Fibroblast of villous mesenchyme (primary cell): Measurements from ENCODE around the gene CMIP. TPM values are rescaled to one million over a fixed set of nuclear protein-coding genes. Genes with fewer than 3 reads are reported as not detected.

Experiments used
- DNase-seq: peaks from one replicate; pipeline ENCODE4 v3.0.0-alpha.2; 2010; ENCODE audit warnings: low read depth
- H3K4me3 ChIP-seq: 2 replicates; pipeline ENCODE4 v1.5.1; 2011; ENCODE audit warnings: low read depth, mild to moderate bottlenecking, low read length
- CTCF ChIP-seq: IDR thresholded peaks from 2 replicates; pipeline ENCODE4 v1.5.1; 2012; ENCODE audit warnings: low read depth, mild to moderate bottlenecking, low read length; ENCODE audit not compliant: insufficient read depth
- total RNA-seq: library from RNA; depleted of rRNA; stranded (reverse); fragments of >200 nt; gene quantifications from 2 replicates; pipeline ENCODE4 v1.2.3, GENCODE V29; 2012

CMIP gene
- total RNA-seq, 1 donor = 7.8 TPM

DNA sequence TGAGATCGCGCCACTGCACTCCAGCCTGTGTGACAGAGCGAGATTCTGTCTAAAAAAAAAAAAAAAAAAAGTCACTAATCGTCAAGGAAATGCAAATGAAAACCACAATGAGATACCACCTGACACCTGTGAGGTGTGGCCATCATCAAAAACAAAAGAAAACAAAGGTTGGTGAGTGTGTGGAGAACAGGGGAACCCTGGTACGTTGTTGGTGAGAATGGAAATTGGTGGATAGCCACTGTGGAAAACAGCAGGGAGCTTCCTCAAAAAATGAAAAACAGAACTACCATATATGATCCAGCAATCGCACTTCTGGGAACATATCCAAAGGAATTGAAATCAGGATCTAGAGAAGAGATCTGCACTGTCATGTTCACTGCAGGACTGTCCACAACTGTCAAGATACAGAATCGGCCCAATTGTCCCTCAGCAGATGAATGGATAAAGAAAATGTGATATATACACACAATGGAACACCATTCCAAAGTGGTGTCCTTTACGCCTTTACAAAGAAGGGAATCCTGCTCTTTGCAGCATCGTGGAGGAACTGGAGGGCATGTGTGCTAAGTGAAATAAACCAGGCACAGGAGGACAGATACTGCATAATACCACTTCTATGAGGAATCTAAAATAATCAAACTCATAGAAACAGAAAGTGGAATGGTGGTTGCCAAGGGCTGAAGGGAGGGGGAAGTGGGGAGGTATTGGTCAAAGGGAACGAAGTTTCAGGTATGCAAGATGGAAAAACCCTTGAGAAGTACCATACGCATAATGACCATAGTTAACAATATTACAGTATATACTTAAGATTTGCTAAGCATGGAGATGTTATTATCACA lies 271.0 kb downstream of the CMIP start:
- peak; percentile 61 for DNase-seq
- TF ChIP-seq CTCF = no peak
- no peak overlapping the region for H3K4me3 ChIP-seq

GRCh38 chr16:81716478-81717225 lies 272.0 kb downstream of the CMIP start:
- no peak for DNase-seq
- TF ChIP-seq CTCF = no peak
- H3K4me3 ChIP-seq = no peak overlapping the region

GRCh38 chr16:81717662-81718189 lies 273.1 kb downstream of the CMIP start:
- no peak overlapping the region for H3K4me3 ChIP-seq
- no peak for TF ChIP-seq CTCF
- no peak for DNase-seq

- DNase-seq = no peak
- no peak overlapping the region for H3K4me3 ChIP-seq
- TF ChIP-seq CTCF = no peak
These were observed 274.0 kb downstream of the CMIP start for GRCh38 chr16:81718637-81719036.

GRCh38 chr16:81719993-81720392 lies 275.4 kb downstream of the CMIP start:
- DNase-seq = no peak
- TF ChIP-seq CTCF = no peak
- H3K4me3 ChIP-seq = no peak overlapping the region

DNA sequence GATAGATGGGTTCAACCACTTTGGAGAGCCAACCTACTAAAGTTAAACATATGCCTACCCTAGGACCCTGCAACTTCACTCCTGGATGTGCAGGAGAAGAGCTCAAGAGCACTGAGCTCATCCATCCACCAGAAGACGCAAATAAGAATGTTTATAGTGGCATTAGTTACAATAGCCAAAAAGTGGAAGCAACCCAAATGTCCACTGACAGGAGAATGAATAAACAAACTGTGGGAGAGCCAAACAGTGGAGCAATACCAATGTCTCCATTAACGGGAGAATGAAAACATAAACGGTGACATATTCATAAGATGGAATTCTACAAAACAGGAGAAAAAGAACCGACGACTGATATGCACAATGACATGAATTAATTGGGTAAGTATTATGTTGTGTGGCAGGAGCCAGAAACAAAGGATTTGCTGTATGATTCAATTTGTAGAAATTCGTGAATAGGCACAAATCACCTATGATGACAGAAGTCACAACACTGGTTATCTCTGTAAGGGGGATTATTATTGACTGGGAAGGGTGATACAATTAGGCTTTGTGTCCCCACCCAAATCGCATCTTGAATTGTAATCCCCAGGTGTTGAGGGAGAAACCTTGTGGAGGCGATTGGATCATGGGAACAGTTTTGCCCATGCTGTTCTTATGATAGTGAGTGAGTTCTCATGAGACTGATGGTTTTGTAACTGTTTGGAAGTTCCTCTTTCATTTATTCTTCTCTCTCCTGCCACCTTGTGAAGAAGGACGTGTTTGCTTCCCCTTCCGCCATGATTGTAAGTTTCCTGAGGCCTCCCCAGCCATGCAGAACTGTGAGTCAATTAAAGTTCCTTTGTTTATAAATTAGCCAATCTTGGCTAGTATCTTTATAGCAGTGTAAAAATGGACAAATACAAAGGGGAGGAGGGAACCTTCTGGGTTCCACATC lies 276.6 kb downstream of the CMIP start:
- H3K4me3 ChIP-seq = no peak overlapping the region
- no peak for TF ChIP-seq CTCF
- DNase-seq = peak; percentile 91
